Smooth muscle cell (in vitro differentiated cells): Measurements from ENCODE around the gene VCPKMT. TPM values are rescaled to one million over a fixed set of nuclear protein-coding genes. Genes with fewer than 3 reads are reported as not detected.

Source experiments
- DNase-seq: peaks from one replicate; lab custom pipeline; 2025; ENCODE audit not compliant: unreplicated experiment; lab: John Stamatoyannopoulos, UW
- H2AFZ ChIP-seq: fragments of 200-600 bp; sonication (generic); 2 replicates; pipeline ENCODE4 v1.6.0; 2016; ENCODE audit warnings: antibody characterized with exemption, low read depth, mild to moderate bottlenecking
- H3F3A ChIP-seq: fragments of 200-600 bp; sonication (generic); 2 replicates; pipeline ENCODE4 v1.6.0; 2017; ENCODE audit warnings: antibody characterized with exemption, low read depth
- H3K27ac ChIP-seq: fragments of 200-600 bp; sonication (generic); 2 replicates; pipeline ENCODE4 v1.5.1; 2016; ENCODE audit warnings: low read depth, mild to moderate bottlenecking
- H3K27me3 ChIP-seq: fragments of 200-600 bp; sonication (generic); 2 replicates; pipeline ENCODE4 v1.6.1; 2016; ENCODE audit warnings: low read depth, mild to moderate bottlenecking
- H3K36me3 ChIP-seq: fragments of 200-600 bp; sonication (generic); 2 replicates; pipeline ENCODE4 v1.5.1; 2016; ENCODE audit warnings: low read depth
- H3K4me1 ChIP-seq: fragments of 200-600 bp; sonication (generic); 2 replicates; pipeline ENCODE4 v1.5.1; 2016; ENCODE audit warnings: low read depth
- H3K4me2 ChIP-seq: fragments of 200-600 bp; sonication (generic); 2 replicates; pipeline ENCODE4 v1.6.0; 2016; ENCODE audit warnings: mild to moderate bottlenecking
- H3K4me3 ChIP-seq: fragments of 200-600 bp; sonication (generic); 2 replicates; pipeline ENCODE4 v1.5.1; 2016; ENCODE audit warnings: mild to moderate bottlenecking
- H3K79me2 ChIP-seq: fragments of 200-600 bp; sonication (generic); 2 replicates; pipeline ENCODE4 v1.6.0; 2016; ENCODE audit warnings: low read depth, mild to moderate bottlenecking
- H3K9ac ChIP-seq: fragments of 200-600 bp; sonication (generic); 2 replicates; pipeline ENCODE4 v1.6.0; 2016; ENCODE audit warnings: low read depth
- H3K9me3 ChIP-seq: fragments of 200-600 bp; sonication (generic); replicated peaks from 2 replicates; pipeline ENCODE4 v1.5.1; 2016; ENCODE audit warnings: low read depth
- H4K20me1 ChIP-seq: fragments of 200-600 bp; sonication (generic); 2 replicates; pipeline ENCODE4 v1.6.0; 2016; ENCODE audit warnings: low read depth
- CTCF ChIP-seq: fragments of 200-600 bp; sonication (generic); IDR thresholded peaks from 2 replicates; pipeline ENCODE4 v1.5.1; 2017; ENCODE audit warnings: borderline replicate concordance, mild to moderate bottlenecking, antibody characterized with exemption; ENCODE audit not compliant: insufficient read depth, poor library complexity, severe bottlenecking
- WGBS: methylation state at CpG from one replicate; pipeline ENCODE4 v1.1.7; 2016; ENCODE audit warnings: low lambda C conversion rate; 5-methylcytosine and 5-hydroxymethylcytosine counted together
- polyA plus RNA-seq: library from polyadenylated mRNA; unstranded; fragments of >200 nt; fragmentation: Nextera tagmentation; extraction: Ambion mirVana; gene quantifications from 2 replicates; pipeline ENCODE4 v1.2.1, GENCODE V29; 2016
- total RNA-seq: library from RNA; depleted of rRNA; stranded (reverse); fragments of >200 nt; gene quantifications from 2 replicates; pipeline ENCODE4 v1.2.3, GENCODE V29; 2014

Gene VCPKMT
- total and polyA plus RNA-seq, 2 experiments from 2014 or later, result 13.0 to 17.0 TPM

GRCh38 chr14:50103558-50103957 lies 12.8 kb downstream of the VCPKMT start:
- no peak for TF ChIP-seq CTCF
- Histone ChIP-seq H3K36me3 (no peaks in the 10 kb centered on the region), H3K9ac (no peak overlapping the region), H3F3A (peaks cover 17% of the 10 kb centered on the region), H4K20me1 (no peaks in the 10 kb centered on the region), H3K4me2 (peak overlapping the region; percentile 8), H2AFZ (no peak overlapping the region), H3K27ac (peak overlapping the region; percentile 40), H3K9me3 (no peaks in the 10 kb centered on the region), H3K4me3 (no peak overlapping the region), H3K4me1 (peaks cover 4% of the 10 kb centered on the region), H3K27me3 (no peaks in the 10 kb centered on the region), H3K79me2 (no peaks in the 10 kb centered on the region)
- WGBS, result 59% methylated on average over 6 of the region's 6 CpGs
- no peak for DNase-seq

- H3F3A ChIP-seq, result peaks cover 3% of the 10 kb centered on the region
- no peaks in the 10 kb centered on the region for H3K9me3 ChIP-seq
- no peaks in the 10 kb centered on the region for H3K36me3 ChIP-seq
- no peak overlapping the region for H3K27ac ChIP-seq
- H3K4me2 ChIP-seq, result no peak overlapping the region
- H3K79me2 ChIP-seq, result no peaks in the 10 kb centered on the region
- 94% methylated on average over 7 of the region's 7 CpGs for WGBS
- DNase-seq, result no peak
- H4K20me1 ChIP-seq, result no peaks in the 10 kb centered on the region
- H3K4me3 ChIP-seq, result no peak overlapping the region
- H3K27me3 ChIP-seq, result no peaks in the 10 kb centered on the region
- H3K4me1 ChIP-seq, result peaks cover 4% of the 10 kb centered on the region
- TF ChIP-seq CTCF, result no peak
- H3K9ac ChIP-seq, result no peak overlapping the region
- H2AFZ ChIP-seq, result no peak overlapping the region
These were observed 15.0 kb downstream of the VCPKMT start for GRCh38 chr14:50101417-50101816.

GRCh38 chr14:50100805-50101204 lies 15.6 kb downstream of the VCPKMT start:
- Histone ChIP-seq H3K4me1 (peaks cover 4% of the 10 kb centered on the region), H3K4me3 (no peak overlapping the region), H3K9ac (no peak overlapping the region), H3K79me2 (no peaks in the 10 kb centered on the region), H3F3A (no peaks in the 10 kb centered on the region), H3K27ac (no peak overlapping the region), H2AFZ (no peak overlapping the region), H4K20me1 (no peaks in the 10 kb centered on the region), H3K27me3 (no peaks in the 10 kb centered on the region), H3K4me2 (no peak overlapping the region), H3K9me3 (no peaks in the 10 kb centered on the region), H3K36me3 (no peaks in the 10 kb centered on the region)
- DNase-seq, result no peak
- no peak for TF ChIP-seq CTCF
- 96% methylated on average over 2 of the region's 2 CpGs for WGBS

DNA sequence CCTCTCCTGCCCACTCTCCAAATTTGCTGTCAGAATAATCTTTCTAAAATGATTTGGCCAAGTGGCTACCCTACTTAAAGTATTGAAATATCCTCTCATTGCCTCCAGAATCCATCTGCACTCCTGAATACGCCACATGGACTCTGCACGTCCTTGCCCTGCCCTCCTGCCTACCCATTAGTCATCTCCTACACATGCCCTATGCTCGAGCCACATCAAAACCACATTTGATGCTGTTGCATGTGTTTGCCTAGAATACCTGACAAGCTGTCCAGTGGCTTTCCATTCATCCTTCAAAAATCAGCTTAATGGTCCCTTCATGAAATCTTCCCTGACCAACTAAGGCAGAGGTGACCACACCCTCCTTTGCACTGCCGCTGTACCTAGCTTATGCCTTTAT lies 17.0 kb downstream of the VCPKMT start:
- Histone ChIP-seq H2AFZ (no peak overlapping the region), H3F3A (no peaks in the 10 kb centered on the region), H4K20me1 (no peaks in the 10 kb centered on the region), H3K27me3 (no peaks in the 10 kb centered on the region), H3K9me3 (no peaks in the 10 kb centered on the region), H3K4me2 (no peak overlapping the region), H3K4me1 (peaks cover 4% of the 10 kb centered on the region), H3K9ac (no peak overlapping the region), H3K36me3 (no peaks in the 10 kb centered on the region), H3K4me3 (no peak overlapping the region), H3K27ac (no peak overlapping the region), H3K79me2 (no peaks in the 10 kb centered on the region)
- 69% methylated on average over 4 of the region's 4 CpGs for WGBS
- TF ChIP-seq CTCF, result no peak
- DNase-seq, result no peak
